ENCODE results near the gene PAEP. TPM values are rescaled to one million over a fixed set of nuclear protein-coding genes. Genes with fewer than 3 reads are reported as not detected.

The PAEP gene
- polyA plus RNA-seq, 1 donor = 0.42 TPM

GRCh38 chr9:135592625-135593024 is 31.1 kb downstream of the PAEP start:
- DNase-seq = no peak

- no peak for DNase-seq
Observed at GRCh38 chr9:135596211-135596610, 34.7 kb downstream of the PAEP start.

GRCh38 chr9:135600296-135600817 is 38.8 kb downstream of the PAEP start:
- no peak for DNase-seq

GRCh38 chr9:135601988-135602387 is 40.4 kb downstream of the PAEP start:
- no peak for DNase-seq

- DNase-seq = no peak
Observed at GRCh38 chr9:135602789-135603481, 41.4 kb downstream of the PAEP start.

- DNase-seq = no peak
Observed at GRCh38 chr9:135604437-135605237, 43.1 kb downstream of the PAEP start.

- DNase-seq = peak; percentile 19
Observed at GRCh38 chr9:135605238-135605781, 43.8 kb downstream of the PAEP start.

GRCh38 chr9:135606885-135607259 is 45.3 kb downstream of the PAEP start:
- no peak for DNase-seq

- no peak for DNase-seq
Observed at GRCh38 chr9:135607401-135608293, 46.1 kb downstream of the PAEP start.

- DNase-seq = no peak
Observed at GRCh38 chr9:135608294-135608998, 46.9 kb downstream of the PAEP start.

- DNase-seq = no peak
Observed at GRCh38 chr9:135608999-135609317, 47.4 kb downstream of the PAEP start.

- DNase-seq = no peak
Observed at GRCh38 chr9:135609366-135609955, 47.9 kb downstream of the PAEP start.

GRCh38 chr9:135610290-135611141 is 49.0 kb downstream of the PAEP start:
- no peak for DNase-seq

- DNase-seq = no peak
Observed at GRCh38 chr9:135611142-135611874, 49.8 kb downstream of the PAEP start.

GRCh38 chr9:135611875-135612209 is 50.3 kb downstream of the PAEP start:
- no peak for DNase-seq

- DNase-seq = no peak
Observed at GRCh38 chr9:135612437-135612836, 50.9 kb downstream of the PAEP start.

- DNase-seq = no peak
Observed at GRCh38 chr9:135612981-135613910, 51.7 kb downstream of the PAEP start.
